Neural progenitor cell (in vitro differentiated cells): Measurements from ENCODE around the gene CEP78.

Experiments
- EZH2 ChIP-seq: fragments of 200-600 bp; sonication (generic); IDR thresholded peaks from 2 replicates; pipeline ENCODE4 v1.6.1; 2017; ENCODE audit warnings: antibody characterized with exemption, mild to moderate bottlenecking, moderate library complexity
- TF ChIP-seq, protein P1 (sequence below): fragments of 200-600 bp; sonication (generic); IDR thresholded peaks from 2 replicates; pipeline ENCODE4 v1.5.1; 2017; ENCODE audit warnings: antibody characterized with exemption, mild to moderate bottlenecking

DNA sequence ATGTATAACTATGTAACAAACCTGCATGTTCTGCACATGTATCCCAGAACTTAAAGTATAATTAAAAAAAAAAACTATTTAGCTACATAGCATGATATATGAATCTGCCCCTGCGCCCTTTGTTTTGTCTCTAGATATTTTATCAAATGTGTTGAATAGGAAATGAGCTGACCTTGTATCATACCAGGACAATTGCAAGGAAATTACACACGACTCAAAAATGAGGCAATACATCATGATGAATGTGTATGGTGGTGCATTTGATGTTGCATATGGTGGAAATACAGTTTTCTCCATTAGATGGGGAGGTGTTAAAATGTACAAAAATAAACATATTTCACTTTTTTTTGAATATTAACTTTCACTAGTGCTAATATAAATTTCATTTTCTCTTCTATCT lies 28.6 kb upstream of the CEP78 start:
- TF ChIP-seq, protein P1, sequence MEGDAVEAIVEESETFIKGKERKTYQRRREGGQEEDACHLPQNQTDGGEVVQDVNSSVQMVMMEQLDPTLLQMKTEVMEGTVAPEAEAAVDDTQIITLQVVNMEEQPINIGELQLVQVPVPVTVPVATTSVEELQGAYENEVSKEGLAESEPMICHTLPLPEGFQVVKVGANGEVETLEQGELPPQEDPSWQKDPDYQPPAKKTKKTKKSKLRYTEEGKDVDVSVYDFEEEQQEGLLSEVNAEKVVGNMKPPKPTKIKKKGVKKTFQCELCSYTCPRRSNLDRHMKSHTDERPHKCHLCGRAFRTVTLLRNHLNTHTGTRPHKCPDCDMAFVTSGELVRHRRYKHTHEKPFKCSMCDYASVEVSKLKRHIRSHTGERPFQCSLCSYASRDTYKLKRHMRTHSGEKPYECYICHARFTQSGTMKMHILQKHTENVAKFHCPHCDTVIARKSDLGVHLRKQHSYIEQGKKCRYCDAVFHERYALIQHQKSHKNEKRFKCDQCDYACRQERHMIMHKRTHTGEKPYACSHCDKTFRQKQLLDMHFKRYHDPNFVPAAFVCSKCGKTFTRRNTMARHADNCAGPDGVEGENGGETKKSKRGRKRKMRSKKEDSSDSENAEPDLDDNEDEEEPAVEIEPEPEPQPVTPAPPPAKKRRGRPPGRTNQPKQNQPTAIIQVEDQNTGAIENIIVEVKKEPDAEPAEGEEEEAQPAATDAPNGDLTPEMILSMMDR = no peak
- TF ChIP-seq EZH2 = no peak
